Right renal cortex interstitium (tissue), 3 donors: ENCODE data around the gene LSM4. TPM values are rescaled to one million over a fixed set of nuclear protein-coding genes. Genes with fewer than 3 reads are reported as not detected.
"Not testable (repeated sequence)": the region's sequence is repeated elsewhere in the genome, so short reads cannot be mapped to it uniquely, and the experiment has no call there.

Source experiments
- DNase-seq, 3 donors: peaks; one replicate each; pipeline ENCODE4 v3.0.0-alpha.2; 2013; ENCODE audit warnings: low read depth in 3 of 3, low spot score in 2 of 3
- polyA plus RNA-seq, 3 donors: library from polyadenylated mRNA; unstranded; fragments of 120-200 nt; gene quantifications; one replicate each; pipeline ENCODE4 v1.2.1, GENCODE V29; 2013; ENCODE audit not compliant: insufficient read length in 3 of 3

LSM4 gene
- 10 to 100 TPM; 87.7 to 90.8 (median 88.0) TPM for polyA plus RNA-seq

DNA sequence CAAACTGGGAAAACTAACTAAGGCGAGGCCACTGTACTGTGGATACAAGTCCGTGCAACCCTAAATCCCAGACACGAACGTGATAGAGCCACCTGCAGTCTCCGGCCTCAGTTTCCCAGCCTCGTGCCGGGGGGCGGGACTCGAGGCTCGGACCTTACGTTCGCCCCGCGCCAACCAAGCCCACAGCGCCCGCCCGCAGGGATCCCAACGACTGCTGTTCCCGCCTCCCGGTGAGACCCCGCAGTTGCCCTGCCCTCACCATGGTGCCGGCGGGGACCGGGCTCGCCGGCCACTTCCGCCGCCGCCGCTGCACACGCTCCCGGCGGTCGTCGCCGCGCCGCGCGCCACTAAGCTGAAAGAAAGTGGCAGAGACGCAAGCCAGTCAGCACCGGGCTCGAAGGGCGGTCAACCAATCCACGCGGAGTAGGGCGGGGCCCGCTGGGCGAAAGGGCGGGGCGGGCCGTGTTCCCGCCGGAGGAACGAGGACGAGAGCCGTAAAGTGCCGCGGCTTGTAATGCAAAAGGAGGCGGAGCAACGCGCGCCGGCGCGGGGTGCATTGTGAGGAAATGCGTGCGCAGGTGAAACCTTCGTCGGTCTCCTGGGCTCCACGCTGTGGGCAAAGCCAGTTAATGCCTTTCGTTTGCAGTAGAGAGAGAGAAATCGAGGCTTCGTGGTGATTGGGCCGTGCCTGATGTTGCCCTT lies at the start of gene LSM4:
TSS of gene LSM4 (minus strand) at position 318 of the 702 bp plus-strand sequence. CDS start at position 262, 56 bp downstream.
- DNase-seq, result peak; percentile 90 to 97 (median 93)

GRCh38 chr19:18368504-18369222 lies 45.8 kb upstream of the LSM4 start:
- no peak for DNase-seq

DNA sequence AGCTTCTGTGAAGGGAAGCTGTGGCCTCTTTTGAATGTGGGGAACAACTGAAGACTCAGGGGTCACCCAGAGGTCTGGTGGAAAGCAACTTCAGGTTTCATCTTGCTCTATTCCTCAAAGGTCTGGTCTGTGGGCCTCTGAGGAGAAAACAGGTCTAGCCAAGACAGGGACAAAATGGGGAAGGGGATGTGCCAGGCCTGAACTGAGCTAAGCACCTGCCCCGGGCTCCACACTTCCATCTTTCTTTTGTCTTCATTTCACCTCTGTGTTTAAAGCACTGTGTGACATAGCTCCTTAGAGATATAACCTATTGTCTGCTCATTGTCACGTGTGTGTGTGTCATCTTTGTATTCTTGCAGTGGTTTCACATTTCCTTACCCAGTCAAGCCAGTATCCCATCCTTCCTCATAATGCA lies 43.2 kb upstream of the LSM4 start:
- no peak for DNase-seq

DNA sequence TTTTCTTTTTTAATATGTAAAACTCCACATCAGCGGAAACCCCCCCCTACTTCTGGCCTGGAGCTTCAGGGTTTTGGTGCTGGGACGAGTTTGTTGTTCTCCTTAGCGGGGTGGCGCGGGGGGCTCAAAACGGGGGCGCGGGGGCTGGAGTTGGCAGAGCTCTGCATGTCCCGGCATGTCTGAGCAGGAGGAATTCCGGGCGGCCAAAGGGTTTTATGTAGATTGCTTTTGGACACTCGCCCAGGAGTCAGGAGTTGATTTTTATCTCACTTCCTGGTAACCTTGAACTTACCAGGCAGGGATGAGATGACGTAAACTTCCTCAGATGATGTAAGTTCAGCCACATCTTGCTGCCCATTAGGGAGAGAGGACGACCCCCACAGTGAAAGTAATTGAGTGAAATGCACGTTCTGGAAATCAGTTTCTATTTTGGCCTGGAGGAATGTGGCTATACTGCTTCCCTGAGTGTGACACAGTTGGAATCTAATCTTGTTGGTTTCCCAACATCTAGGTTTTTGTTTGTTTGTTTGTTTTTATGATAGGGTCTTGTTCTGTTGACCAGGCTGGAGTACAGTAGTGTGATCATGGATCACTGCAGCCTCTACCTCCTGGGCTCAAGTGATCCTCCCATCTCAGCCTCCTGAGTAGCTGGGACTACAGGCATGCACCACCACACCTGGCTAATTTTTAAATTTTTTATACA lies 42.1 kb upstream of the LSM4 start:
- peak; percentile 84 to 87 (median 86) for DNase-seq

- not testable (repeated sequence) for DNase-seq
These were observed 41.5 kb upstream of the LSM4 start for GRCh38 chr19:18364277-18364825.

DNA sequence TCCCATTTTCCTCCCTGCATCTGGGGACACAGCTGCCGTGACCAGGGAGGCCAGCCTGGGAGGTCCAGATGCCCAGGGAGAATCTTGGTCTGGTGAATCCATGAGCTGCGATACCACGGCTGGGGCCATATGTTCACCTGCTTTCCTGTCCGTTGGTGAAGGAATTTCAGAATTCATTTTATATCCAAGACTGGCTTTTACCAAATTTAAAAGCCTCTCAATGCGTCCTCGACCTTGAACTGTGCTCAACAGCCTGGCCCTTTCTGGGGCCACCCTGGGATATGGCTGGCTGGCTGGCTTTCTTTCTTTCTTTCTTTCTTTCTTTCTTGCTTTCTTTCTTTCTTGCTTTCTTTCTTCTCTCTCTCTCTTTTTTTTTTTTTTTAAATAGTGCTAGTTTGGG lies 40.9 kb upstream of the LSM4 start:
- DNase-seq, result no peak

DNA sequence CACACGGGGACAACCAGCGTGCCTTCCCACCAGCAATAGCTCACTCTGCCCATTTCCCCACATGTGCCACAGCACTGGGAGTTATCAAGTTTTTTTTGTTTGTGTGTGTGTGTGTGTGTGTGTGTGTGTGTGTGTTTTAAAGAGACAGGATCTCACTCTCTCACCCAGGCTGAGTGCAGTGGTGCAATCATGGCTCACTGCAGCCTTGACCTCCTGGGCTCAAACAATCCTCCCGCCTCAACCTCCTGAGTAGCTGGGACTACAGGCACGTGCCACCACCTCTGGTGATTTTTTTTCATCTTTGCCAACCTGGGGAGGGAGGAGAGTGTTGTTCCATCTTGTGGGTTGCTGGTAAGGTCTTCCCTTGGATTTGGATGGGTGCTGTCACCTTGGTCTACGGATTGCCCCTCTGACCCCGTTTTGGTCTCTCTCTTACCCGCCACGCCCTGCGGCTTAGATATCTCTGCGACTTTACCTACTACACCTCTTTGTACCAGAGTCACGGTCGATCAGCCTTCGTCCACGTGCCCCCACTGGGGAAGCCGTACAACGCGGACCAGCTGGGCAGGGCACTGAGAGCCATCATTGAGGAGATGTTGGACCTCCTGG lies 40.2 kb upstream of the LSM4 start:
- DNase-seq, result no peak

DNA sequence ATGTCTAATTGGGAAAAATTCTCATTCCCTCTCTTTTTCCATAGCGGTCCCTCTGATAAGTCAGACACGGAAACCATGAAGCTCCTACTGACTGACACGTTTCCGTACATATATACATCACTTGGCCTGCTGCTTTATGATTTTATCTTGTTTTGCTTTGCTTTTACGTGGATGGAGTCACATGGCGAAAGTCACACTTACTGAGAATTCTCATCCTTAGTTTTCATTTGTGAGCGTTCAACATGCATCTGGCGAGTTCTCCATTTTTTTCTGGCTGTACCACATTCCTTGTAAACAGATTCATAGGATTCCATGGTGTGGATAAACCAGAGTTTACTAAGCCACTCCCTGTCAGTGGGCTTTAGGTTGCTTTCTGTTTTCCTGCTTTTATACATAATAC lies 38.8 kb upstream of the LSM4 start:
- no peak for DNase-seq

DNA sequence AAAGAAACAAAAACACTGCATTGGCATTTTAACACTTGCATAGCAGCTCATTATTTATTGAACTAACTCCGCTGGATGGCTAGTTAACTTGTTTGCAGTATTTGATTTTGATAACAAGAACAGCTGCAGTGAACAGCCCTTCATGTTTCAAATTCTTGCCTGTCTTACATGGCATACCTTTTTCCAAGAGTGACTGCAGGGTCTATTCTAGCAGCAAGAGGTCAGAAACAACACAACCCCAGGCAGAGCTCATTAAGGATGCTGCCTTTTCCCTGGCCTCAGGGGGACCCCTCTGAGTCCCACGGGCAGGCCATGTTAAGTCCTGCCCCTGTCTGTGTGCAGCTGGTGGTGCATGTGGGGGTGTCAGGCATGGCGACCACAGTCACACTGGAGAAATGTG lies 34.2 kb upstream of the LSM4 start:
- no peak for DNase-seq

- DNase-seq, result not testable (repeated sequence)
These were observed 31.9 kb upstream of the LSM4 start for GRCh38 chr19:18354743-18355142.

DNA sequence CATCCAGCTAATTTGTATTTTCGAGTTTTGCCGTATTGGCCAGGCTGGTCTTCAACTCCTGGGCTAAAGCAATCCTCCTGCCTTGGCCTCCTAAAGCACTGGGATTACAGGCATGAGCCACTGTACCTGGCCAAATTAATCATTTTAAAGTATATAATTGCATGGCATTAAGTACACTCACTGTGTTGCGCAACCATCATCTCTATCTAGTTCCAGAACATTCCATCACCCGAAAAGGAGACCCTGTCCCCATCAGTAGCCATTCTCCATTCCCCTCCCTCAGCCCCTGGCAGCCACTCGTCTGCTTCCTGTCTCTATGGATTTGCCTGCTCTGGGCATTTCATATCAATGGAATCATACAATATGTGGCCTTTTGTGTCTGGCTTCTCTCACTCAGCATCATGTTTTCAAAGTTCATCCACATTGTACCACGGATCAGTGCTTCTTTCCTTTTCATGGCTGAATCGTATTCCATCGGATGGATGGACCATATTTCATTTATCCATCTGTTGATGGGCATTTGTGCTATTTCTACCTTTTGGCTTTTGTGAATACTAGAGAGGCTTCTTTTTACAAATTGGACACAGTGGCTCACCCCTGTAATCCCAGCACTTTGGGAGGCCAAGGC lies 30.6 kb upstream of the LSM4 start:
- DNase-seq, result no peak

DNA sequence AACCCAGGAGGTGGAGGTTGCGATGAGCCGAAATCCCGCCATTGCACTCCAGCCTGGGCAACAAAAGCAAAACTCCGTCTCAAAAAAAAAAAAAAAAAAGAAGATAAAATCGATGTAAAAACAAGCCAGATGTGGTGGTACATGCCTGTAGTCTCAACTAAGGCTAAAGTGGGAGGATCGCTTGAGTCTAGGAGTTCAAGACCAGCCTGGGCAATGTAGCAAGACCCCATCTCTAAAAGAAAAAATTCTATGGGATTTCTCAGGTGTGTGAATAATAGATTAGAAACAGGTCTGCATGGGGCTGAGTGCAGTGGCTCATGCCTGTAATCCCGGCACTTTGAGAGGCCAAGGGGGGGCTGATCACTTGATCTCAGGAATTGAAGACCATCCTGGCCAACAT lies 28.7 kb upstream of the LSM4 start:
- DNase-seq, result no peak

GRCh38 chr19:18350490-18350889 lies 27.6 kb upstream of the LSM4 start:
- DNase-seq, result no peak

DNA sequence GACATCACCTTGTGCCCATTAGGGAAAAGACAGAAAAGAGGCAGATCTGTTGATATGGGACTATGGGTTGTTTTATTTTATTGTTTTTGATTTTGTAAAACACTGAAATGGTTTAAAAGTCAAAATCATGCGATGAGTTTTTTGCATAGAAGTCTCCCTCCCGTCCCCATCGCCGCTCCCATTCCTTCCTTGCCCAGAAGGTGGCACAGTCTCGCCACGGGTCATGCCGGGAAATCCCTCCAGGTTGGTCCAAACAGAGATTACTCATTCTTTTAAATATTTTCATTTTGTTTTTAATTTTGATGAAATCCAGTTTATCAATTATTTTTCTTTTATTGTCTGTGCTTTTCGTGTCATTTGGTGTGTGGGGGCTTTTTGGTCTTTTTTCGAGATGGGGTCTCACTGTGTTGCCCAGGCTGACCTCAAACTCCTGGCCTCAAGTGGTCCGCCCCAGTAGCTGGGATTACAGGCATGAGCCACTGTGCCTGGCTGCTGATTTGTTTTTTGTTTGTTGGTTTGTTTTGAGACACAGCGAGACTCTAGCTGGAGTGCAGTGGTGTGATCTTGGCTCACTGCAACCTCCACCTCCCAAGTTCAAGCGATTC lies 26.8 kb upstream of the LSM4 start:
- no peak for DNase-seq

GRCh38 chr19:18348818-18349339 lies 26.0 kb upstream of the LSM4 start:
- DNase-seq, result not testable (repeated sequence)

DNA sequence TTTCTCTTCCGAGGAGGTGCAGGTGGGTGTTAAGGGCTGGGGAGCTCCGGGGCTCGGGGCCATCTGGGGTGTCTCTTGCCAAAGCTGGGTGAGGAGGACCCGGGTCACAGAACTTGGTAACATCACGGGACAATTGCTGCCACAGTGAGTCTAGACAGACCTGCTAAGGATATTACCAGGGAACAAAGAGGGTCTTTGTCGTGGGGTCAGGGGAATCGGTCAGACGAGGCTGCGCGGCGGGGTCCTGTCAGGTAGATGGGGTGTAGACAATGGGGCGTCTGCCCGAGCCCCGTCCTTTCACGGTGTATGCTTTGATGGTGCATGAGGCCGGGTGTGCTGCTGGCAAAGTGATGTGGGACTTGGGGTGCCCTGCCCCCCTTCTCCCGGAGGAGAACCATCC lies 25.3 kb upstream of the LSM4 start:
- DNase-seq, result no peak

GRCh38 chr19:18346091-18346490 lies 23.2 kb upstream of the LSM4 start:
- DNase-seq, result no peak

GRCh38 chr19:18345296-18345695 lies 22.4 kb upstream of the LSM4 start:
- DNase-seq, result no peak

- no peak for DNase-seq
These were observed 21.7 kb upstream of the LSM4 start for GRCh38 chr19:18344582-18344950.
